GM23338 (cell line): ENCODE measurements around the gene CCNA1. TPM values are rescaled to one million over a fixed set of nuclear protein-coding genes. Genes with fewer than 3 reads are reported as not detected.

Experiments used
- ATAC-seq: fragments of 200-7000 bp; cut with Tn5 transposase; 3 replicates; pipeline ENCODE4 v1.9.1; 2020
- DNase-seq: peaks from one replicate; pipeline ENCODE4 v3.0.0-alpha.2; 2015; ENCODE audit warnings: low spot score
- H2AFZ ChIP-seq: fragments of 200-600 bp; sonication (generic); 2 replicates; pipeline ENCODE4 v1.8.0; 2016; ENCODE audit warnings: antibody characterized with exemption, mild to moderate bottlenecking, moderate library complexity
- H3F3A ChIP-seq: fragments of 200-600 bp; sonication (generic); replicated peaks from 2 replicates; pipeline ENCODE4 v1.8.0; 2017; ENCODE audit warnings: antibody characterized with exemption, mixed run types, low read depth
- H3K27ac ChIP-seq: fragments of 200-600 bp; sonication (generic); 2 replicates; pipeline ENCODE4 v1.6.1; 2016; ENCODE audit warnings: low read depth
- H3K27me3 ChIP-seq: fragments of 200-600 bp; sonication (generic); 2 replicates; pipeline ENCODE4 v1.8.0; 2016; ENCODE audit warnings: mild to moderate bottlenecking, mixed run types, moderate library complexity; ENCODE audit not compliant: insufficient read depth
- H3K36me3 ChIP-seq: fragments of 200-600 bp; sonication (generic); 2 replicates; pipeline ENCODE4 v1.8.0; 2016; ENCODE audit warnings: mild to moderate bottlenecking; ENCODE audit not compliant: insufficient read depth
- H3K4me1 ChIP-seq: fragments of 200-600 bp; sonication (generic); 2 replicates; pipeline ENCODE4 v1.8.0; 2016; ENCODE audit warnings: mild to moderate bottlenecking, moderate library complexity; ENCODE audit not compliant: insufficient read depth
- H3K4me2 ChIP-seq: fragments of 200-600 bp; sonication (generic); 2 replicates; pipeline ENCODE4 v1.7.1; 2017; ENCODE audit warnings: mixed run types
- H3K4me3 ChIP-seq: fragments of 200-600 bp; sonication (generic); 2 replicates; pipeline ENCODE4 v1.6.1; 2016; ENCODE audit warnings: mixed run types
- H3K79me2 ChIP-seq: fragments of 200-600 bp; sonication (generic); replicated peaks from 2 replicates; pipeline ENCODE4 v1.8.0; 2017; ENCODE audit warnings: mild to moderate bottlenecking; ENCODE audit not compliant: insufficient read depth
- H3K9me2 ChIP-seq: fragments of 200-600 bp; sonication (generic); 2 replicates; pipeline ENCODE4 v1.8.0; 2017; ENCODE audit not compliant: insufficient read depth
- H4K20me1 ChIP-seq: fragments of 200-600 bp; sonication (generic); replicated peaks from 2 replicates; pipeline ENCODE4 v1.8.0; 2017; ENCODE audit warnings: mild to moderate bottlenecking; ENCODE audit not compliant: insufficient read depth
- H3K27ac Mint-ChIP-seq: 2 replicates; pipeline ENCODE4 v1.8.0; 2020; ENCODE audit warnings: inconsistent platforms, mild to moderate bottlenecking, moderate library complexity, mixed read lengths
- H3K27me3 Mint-ChIP-seq: 3 replicates; pipeline ENCODE4 v1.8.0; 2022; ENCODE audit warnings: low read depth, mild to moderate bottlenecking, moderate library complexity, mixed read lengths, inconsistent platforms; ENCODE audit not compliant: insufficient read depth, poor library complexity
- H3K36me3 Mint-ChIP-seq: 3 replicates; pipeline ENCODE4 v1.8.0; 2021; ENCODE audit warnings: low read depth, mild to moderate bottlenecking, inconsistent platforms, moderate library complexity, mixed read lengths
- H3K4me1 Mint-ChIP-seq: 3 replicates; pipeline ENCODE4 v1.8.0; 2020; ENCODE audit warnings: mild to moderate bottlenecking, inconsistent platforms, mixed read lengths
- H3K4me3 Mint-ChIP-seq: 3 replicates; pipeline ENCODE4 v1.8.0; 2021; ENCODE audit warnings: moderate library complexity, mild to moderate bottlenecking, inconsistent platforms, mixed read lengths
- H3K9me3 Mint-ChIP-seq: 3 replicates; pipeline ENCODE4 v1.8.0; 2020; ENCODE audit warnings: moderate library complexity, mild to moderate bottlenecking, inconsistent platforms, mixed read lengths
- CREB1 ChIP-seq: fragments of 250-450 bp; sonication (Bioruptor Pico); IDR thresholded peaks from 2 replicates; pipeline ENCODE4 v1.5.0; 2020; ENCODE audit warnings: low read depth, mild to moderate bottlenecking, moderate library complexity
- EZH2 ChIP-seq: fragments of 200-600 bp; sonication (generic); IDR thresholded peaks from one replicate; pipeline ENCODE4 v1.8.0; 2017; ENCODE audit warnings: antibody characterized with exemption, mild to moderate bottlenecking, low read depth; ENCODE audit not compliant: unreplicated experiment
- POLR2AphosphoS5 ChIP-seq: IDR thresholded peaks from 2 replicates; pipeline ENCODE4 v1.6.1; 2016; ENCODE audit warnings: antibody characterized with exemption, low read depth
- ZNF114 ChIP-seq: fragments of 250-450 bp; sonication (Bioruptor Pico); IDR thresholded peaks from 2 replicates; pipeline ENCODE4 v1.5.0; 2020; ENCODE audit warnings: mild to moderate bottlenecking, moderate library complexity
- polyA plus RNA-seq: library from polyadenylated mRNA; unstranded; fragments of >200 nt; fragmentation: Nextera tagmentation; extraction: Ambion mirVana; gene quantifications from 2 replicates; pipeline ENCODE4 v1.2.1, GENCODE V29; 2016
- total RNA-seq: library from RNA; depleted of rRNA; stranded (reverse); fragments of >200 nt; shearing (Covaris generic); gene quantifications from 2 replicates; pipeline ENCODE4 v1.2.3, GENCODE V29; 2014
- TF ChIP-seq, protein P1 (sequence below): fragments of 250-450 bp; sonication (Bioruptor Pico); IDR thresholded peaks from 2 replicates; pipeline ENCODE4 v1.5.0; 2020; ENCODE audit warnings: mild to moderate bottlenecking, moderate library complexity
- TF ChIP-seq, protein P2 (sequence below): IDR thresholded peaks from one replicate; pipeline ENCODE4 v1.6.1; 2018; ENCODE audit warnings: antibody characterized with exemption; ENCODE audit not compliant: unreplicated experiment
- TF ChIP-seq, protein P3 (sequence below): IDR thresholded peaks from 2 replicates; pipeline ENCODE4 v1.6.1; 2016; ENCODE audit warnings: antibody characterized with exemption
- TF ChIP-seq, protein P4 (sequence below), 2 experiments: fragments of 200-600 bp in 1 of 2; sonication (generic) in 1 of 2; conservative IDR thresholded peaks; 2 replicates each; pipeline versions ENCODE4 v1.5.1 to v1.6.1; 2016 to 2017; ENCODE audit warnings: antibody characterized with exemption in 2 of 2, low read depth in 2 of 2, mild to moderate bottlenecking in 2 of 2, moderate library complexity in 1 of 2

CCNA1 gene
- total and polyA plus RNA-seq, 2 experiments from 2014 or later: 3.8 to 7.4 TPM

DNA sequence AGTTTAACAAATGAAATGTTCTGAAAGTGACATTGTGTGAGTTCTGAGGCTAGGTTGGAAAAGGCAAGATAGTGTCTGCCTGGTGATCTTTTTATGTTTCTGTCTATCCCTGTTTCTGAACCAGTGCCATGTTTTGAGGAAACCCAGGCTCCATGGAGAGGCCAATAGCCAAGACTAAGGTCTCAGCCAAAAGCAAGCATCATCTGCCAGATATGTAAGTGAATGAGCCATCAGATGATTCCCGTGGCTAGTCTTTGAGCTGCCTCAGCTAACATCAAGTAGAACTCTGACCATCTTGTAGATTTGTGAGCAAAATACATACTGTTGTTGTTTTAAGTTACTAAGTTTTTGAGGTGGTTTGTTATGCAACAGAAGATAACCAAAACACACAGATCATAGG is 19.6 kb upstream of the CCNA1 start (continued):
- TF ChIP-seq, protein P1, sequence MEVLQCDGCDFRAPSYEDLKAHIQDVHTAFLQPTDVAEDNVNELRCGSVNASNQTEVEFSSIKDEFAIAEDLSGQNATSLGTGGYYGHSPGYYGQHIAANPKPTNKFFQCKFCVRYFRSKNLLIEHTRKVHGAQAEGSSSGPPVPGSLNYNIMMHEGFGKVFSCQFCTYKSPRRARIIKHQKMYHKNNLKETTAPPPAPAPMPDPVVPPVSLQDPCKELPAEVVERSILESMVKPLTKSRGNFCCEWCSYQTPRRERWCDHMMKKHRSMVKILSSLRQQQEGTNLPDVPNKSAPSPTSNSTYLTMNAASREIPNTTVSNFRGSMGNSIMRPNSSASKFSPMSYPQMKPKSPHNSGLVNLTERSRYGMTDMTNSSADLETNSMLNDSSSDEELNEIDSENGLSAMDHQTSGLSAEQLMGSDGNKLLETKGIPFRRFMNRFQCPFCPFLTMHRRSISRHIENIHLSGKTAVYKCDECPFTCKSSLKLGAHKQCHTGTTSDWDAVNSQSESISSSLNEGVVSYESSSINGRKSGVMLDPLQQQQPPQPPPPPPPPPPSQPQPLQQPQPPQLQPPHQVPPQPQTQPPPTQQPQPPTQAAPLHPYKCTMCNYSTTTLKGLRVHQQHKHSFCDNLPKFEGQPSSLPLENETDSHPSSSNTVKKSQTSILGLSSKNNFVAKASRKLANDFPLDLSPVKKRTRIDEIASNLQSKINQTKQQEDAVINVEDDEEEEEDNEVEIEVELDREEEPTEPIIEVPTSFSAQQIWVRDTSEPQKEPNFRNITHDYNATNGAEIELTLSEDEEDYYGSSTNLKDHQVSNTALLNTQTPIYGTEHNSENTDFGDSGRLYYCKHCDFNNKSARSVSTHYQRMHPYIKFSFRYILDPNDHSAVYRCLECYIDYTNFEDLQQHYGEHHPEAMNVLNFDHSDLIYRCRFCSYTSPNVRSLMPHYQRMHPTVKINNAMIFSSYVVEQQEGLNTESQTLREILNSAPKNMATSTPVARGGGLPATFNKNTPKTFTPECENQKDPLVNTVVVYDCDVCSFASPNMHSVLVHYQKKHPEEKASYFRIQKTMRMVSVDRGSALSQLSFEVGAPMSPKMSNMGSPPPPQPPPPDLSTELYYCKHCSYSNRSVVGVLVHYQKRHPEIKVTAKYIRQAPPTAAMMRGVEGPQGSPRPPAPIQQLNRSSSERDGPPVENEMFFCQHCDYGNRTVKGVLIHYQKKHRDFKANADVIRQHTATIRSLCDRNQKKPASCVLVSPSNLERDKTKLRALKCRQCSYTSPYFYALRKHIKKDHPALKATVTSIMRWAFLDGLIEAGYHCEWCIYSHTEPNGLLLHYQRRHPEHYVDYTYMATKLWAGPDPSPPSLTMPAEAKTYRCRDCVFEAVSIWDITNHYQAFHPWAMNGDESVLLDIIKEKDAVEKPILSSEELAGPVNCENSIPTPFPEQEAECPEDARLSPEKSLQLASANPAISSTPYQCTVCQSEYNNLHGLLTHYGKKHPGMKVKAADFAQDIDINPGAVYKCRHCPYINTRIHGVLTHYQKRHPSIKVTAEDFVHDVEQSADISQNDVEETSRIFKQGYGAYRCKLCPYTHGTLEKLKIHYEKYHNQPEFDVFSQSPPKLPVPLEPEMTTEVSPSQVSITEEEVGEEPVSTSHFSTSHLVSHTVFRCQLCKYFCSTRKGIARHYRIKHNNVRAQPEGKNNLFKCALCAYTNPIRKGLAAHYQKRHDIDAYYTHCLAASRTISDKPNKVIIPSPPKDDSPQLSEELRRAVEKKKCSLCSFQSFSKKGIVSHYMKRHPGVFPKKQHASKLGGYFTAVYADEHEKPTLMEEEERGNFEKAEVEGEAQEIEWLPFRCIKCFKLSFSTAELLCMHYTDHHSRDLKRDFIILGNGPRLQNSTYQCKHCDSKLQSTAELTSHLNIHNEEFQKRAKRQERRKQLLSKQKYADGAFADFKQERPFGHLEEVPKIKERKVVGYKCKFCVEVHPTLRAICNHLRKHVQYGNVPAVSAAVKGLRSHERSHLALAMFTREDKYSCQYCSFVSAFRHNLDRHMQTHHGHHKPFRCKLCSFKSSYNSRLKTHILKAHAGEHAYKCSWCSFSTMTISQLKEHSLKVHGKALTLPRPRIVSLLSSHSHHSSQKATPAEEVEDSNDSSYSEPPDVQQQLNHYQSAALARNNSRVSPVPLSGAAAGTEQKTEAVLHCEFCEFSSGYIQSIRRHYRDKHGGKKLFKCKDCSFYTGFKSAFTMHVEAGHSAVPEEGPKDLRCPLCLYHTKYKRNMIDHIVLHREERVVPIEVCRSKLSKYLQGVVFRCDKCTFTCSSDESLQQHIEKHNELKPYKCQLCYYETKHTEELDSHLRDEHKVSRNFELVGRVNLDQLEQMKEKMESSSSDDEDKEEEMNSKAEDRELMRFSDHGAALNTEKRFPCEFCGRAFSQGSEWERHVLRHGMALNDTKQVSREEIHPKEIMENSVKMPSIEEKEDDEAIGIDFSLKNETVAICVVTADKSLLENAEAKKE: no peak
- TF ChIP-seq CREB1 (no peak), ZNF114 (CRISPR knock-in tag) (no peak), EZH2 (no peak), POLR2AphosphoS5 (no peak)
- TF ChIP-seq, protein P2, sequence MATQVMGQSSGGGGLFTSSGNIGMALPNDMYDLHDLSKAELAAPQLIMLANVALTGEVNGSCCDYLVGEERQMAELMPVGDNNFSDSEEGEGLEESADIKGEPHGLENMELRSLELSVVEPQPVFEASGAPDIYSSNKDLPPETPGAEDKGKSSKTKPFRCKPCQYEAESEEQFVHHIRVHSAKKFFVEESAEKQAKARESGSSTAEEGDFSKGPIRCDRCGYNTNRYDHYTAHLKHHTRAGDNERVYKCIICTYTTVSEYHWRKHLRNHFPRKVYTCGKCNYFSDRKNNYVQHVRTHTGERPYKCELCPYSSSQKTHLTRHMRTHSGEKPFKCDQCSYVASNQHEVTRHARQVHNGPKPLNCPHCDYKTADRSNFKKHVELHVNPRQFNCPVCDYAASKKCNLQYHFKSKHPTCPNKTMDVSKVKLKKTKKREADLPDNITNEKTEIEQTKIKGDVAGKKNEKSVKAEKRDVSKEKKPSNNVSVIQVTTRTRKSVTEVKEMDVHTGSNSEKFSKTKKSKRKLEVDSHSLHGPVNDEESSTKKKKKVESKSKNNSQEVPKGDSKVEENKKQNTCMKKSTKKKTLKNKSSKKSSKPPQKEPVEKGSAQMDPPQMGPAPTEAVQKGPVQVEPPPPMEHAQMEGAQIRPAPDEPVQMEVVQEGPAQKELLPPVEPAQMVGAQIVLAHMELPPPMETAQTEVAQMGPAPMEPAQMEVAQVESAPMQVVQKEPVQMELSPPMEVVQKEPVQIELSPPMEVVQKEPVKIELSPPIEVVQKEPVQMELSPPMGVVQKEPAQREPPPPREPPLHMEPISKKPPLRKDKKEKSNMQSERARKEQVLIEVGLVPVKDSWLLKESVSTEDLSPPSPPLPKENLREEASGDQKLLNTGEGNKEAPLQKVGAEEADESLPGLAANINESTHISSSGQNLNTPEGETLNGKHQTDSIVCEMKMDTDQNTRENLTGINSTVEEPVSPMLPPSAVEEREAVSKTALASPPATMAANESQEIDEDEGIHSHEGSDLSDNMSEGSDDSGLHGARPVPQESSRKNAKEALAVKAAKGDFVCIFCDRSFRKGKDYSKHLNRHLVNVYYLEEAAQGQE: no peak

DNA sequence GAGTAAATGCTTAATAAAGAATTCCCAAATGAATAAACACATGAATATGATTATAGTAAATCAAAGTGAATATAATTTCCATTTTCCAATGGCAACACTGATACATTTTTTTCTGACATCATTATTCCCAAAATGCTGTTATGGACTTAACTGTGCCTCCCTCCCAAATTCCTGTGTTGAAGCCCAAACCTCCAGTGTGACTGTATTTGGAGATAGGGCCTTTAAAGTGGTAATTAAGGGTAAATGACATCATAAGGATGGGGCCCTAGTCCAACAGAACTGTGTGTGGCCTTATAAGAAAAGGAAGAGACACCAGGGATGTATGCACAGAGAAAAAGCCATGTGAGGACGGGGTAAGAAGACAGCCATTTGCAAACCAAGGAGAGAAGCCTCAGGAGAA is 19.1 kb upstream of the CCNA1 start:
- no peaks in the 10 kb centered on the region for H3K36me3 Mint-ChIP-seq
- H3K9me2 ChIP-seq: no peaks in the 10 kb centered on the region
- no peaks in the 10 kb centered on the region for H3K27me3 Mint-ChIP-seq
- H3K36me3 ChIP-seq: no peaks in the 10 kb centered on the region
- no peaks in the 10 kb centered on the region for H4K20me1 ChIP-seq
- H3K4me3 Mint-ChIP-seq: no peak overlapping the region
- H3K4me1 ChIP-seq: peaks cover 6% of the 10 kb centered on the region; the same call in 1 of the 2 replicates
- H3K79me2 ChIP-seq: no peaks in the 10 kb centered on the region
- H3K27me3 ChIP-seq: no peaks in the 10 kb centered on the region
- H3F3A ChIP-seq: no peaks in the 10 kb centered on the region
- no peak overlapping the region for H2AFZ ChIP-seq
- H3K4me1 Mint-ChIP-seq: peaks cover 4% of the 10 kb centered on the region; the same call in 2 of the 3 replicates
- no peak overlapping the region for H3K4me3 ChIP-seq
- peaks cover 17% of the 10 kb centered on the region for H3K9me3 Mint-ChIP-seq
- no peak overlapping the region for H3K27ac ChIP-seq
- DNase-seq: no peak
- ATAC-seq: no peak
- no peak overlapping the region for H3K27ac Mint-ChIP-seq
- H3K4me2 ChIP-seq: no peak overlapping the region
- TF ChIP-seq, protein P3, sequence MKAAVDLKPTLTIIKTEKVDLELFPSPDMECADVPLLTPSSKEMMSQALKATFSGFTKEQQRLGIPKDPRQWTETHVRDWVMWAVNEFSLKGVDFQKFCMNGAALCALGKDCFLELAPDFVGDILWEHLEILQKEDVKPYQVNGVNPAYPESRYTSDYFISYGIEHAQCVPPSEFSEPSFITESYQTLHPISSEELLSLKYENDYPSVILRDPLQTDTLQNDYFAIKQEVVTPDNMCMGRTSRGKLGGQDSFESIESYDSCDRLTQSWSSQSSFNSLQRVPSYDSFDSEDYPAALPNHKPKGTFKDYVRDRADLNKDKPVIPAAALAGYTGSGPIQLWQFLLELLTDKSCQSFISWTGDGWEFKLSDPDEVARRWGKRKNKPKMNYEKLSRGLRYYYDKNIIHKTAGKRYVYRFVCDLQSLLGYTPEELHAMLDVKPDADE: no peak
- TF ChIP-seq, protein P4, sequence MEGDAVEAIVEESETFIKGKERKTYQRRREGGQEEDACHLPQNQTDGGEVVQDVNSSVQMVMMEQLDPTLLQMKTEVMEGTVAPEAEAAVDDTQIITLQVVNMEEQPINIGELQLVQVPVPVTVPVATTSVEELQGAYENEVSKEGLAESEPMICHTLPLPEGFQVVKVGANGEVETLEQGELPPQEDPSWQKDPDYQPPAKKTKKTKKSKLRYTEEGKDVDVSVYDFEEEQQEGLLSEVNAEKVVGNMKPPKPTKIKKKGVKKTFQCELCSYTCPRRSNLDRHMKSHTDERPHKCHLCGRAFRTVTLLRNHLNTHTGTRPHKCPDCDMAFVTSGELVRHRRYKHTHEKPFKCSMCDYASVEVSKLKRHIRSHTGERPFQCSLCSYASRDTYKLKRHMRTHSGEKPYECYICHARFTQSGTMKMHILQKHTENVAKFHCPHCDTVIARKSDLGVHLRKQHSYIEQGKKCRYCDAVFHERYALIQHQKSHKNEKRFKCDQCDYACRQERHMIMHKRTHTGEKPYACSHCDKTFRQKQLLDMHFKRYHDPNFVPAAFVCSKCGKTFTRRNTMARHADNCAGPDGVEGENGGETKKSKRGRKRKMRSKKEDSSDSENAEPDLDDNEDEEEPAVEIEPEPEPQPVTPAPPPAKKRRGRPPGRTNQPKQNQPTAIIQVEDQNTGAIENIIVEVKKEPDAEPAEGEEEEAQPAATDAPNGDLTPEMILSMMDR (conservative IDR thresholded peaks at IDR 0.05; ENCODE audit: low read depth in 2 of 2): no peak
- no peak for TF ChIP-seq CREB1
- no peak for TF ChIP-seq POLR2AphosphoS5
- TF ChIP-seq, protein P2: no peak
- TF ChIP-seq ZNF114 (CRISPR knock-in tag): no peak
- TF ChIP-seq EZH2: no peak
